Ishikawa (cell line): ENCODE data around the gene INTS6L.

Source experiments
- CEBPB ChIP-seq: IDR thresholded peaks from 2 replicates; pipeline ENCODE4 v1.6.1; 2012
- EGR1 ChIP-seq: IDR thresholded peaks from 2 replicates; pipeline ENCODE4 v1.6.1; 2012
- EP300 ChIP-seq: IDR thresholded peaks from 2 replicates; pipeline ENCODE4 v1.6.1; 2012; ENCODE audit warnings: borderline replicate concordance
- MAX ChIP-seq: IDR thresholded peaks from 2 replicates; pipeline ENCODE4 v1.6.1; 2012
- RAD21 ChIP-seq: IDR thresholded peaks from 2 replicates; pipeline ENCODE4 v1.6.1; 2012; ENCODE audit warnings: low read depth

- no peak for TF ChIP-seq EP300
- TF ChIP-seq EGR1 = no peak
- no peak for TF ChIP-seq CEBPB
- TF ChIP-seq MAX = no peak
- no peak for TF ChIP-seq RAD21
Measured at GRCh38 chrX:135535077-135535940, 14.8 kb downstream of the INTS6L start.
